Measurements from ENCODE around the gene EEF1G.
"Not testable (repeated sequence)": the region's sequence is repeated elsewhere in the genome, so short reads cannot be mapped to it uniquely, and the experiment has no call there.

- TF ChIP-seq POLR2A, CTCF (IDR thresholded peaks at IDR 0.05): not testable (repeated sequence)
Measured at GRCh38 chr11:62581735-62582134, 8.0 kb upstream of the EEF1G start.

Measured in Peyer's patch (tissue), 4 donors.